Smooth muscle cell (in vitro differentiated cells): ENCODE data around the gene VAPB. TPM values are rescaled to one million over a fixed set of nuclear protein-coding genes. Genes with fewer than 3 reads are reported as not detected.

Source experiments
- DNase-seq: peaks from one replicate; lab custom pipeline; 2025; ENCODE audit not compliant: unreplicated experiment; lab: John Stamatoyannopoulos, UW
- H2AFZ ChIP-seq: fragments of 200-600 bp; sonication (generic); 2 replicates; pipeline ENCODE4 v1.6.0; 2016; ENCODE audit warnings: antibody characterized with exemption, low read depth, mild to moderate bottlenecking
- H3F3A ChIP-seq: fragments of 200-600 bp; sonication (generic); 2 replicates; pipeline ENCODE4 v1.6.0; 2017; ENCODE audit warnings: antibody characterized with exemption, low read depth
- H3K27ac ChIP-seq: fragments of 200-600 bp; sonication (generic); 2 replicates; pipeline ENCODE4 v1.5.1; 2016; ENCODE audit warnings: low read depth, mild to moderate bottlenecking
- H3K27me3 ChIP-seq: fragments of 200-600 bp; sonication (generic); 2 replicates; pipeline ENCODE4 v1.6.1; 2016; ENCODE audit warnings: low read depth, mild to moderate bottlenecking
- H3K36me3 ChIP-seq: fragments of 200-600 bp; sonication (generic); 2 replicates; pipeline ENCODE4 v1.5.1; 2016; ENCODE audit warnings: low read depth
- H3K4me1 ChIP-seq: fragments of 200-600 bp; sonication (generic); 2 replicates; pipeline ENCODE4 v1.5.1; 2016; ENCODE audit warnings: low read depth
- H3K4me2 ChIP-seq: fragments of 200-600 bp; sonication (generic); 2 replicates; pipeline ENCODE4 v1.6.0; 2016; ENCODE audit warnings: mild to moderate bottlenecking
- H3K4me3 ChIP-seq: fragments of 200-600 bp; sonication (generic); 2 replicates; pipeline ENCODE4 v1.5.1; 2016; ENCODE audit warnings: mild to moderate bottlenecking
- H3K79me2 ChIP-seq: fragments of 200-600 bp; sonication (generic); 2 replicates; pipeline ENCODE4 v1.6.0; 2016; ENCODE audit warnings: low read depth, mild to moderate bottlenecking
- H3K9ac ChIP-seq: fragments of 200-600 bp; sonication (generic); 2 replicates; pipeline ENCODE4 v1.6.0; 2016; ENCODE audit warnings: low read depth
- H3K9me3 ChIP-seq: fragments of 200-600 bp; sonication (generic); replicated peaks from 2 replicates; pipeline ENCODE4 v1.5.1; 2016; ENCODE audit warnings: low read depth
- H4K20me1 ChIP-seq: fragments of 200-600 bp; sonication (generic); 2 replicates; pipeline ENCODE4 v1.6.0; 2016; ENCODE audit warnings: low read depth
- CTCF ChIP-seq: fragments of 200-600 bp; sonication (generic); IDR thresholded peaks from 2 replicates; pipeline ENCODE4 v1.5.1; 2017; ENCODE audit warnings: borderline replicate concordance, mild to moderate bottlenecking, antibody characterized with exemption; ENCODE audit not compliant: insufficient read depth, poor library complexity, severe bottlenecking
- WGBS: methylation state at CpG from one replicate; pipeline ENCODE4 v1.1.7; 2016; ENCODE audit warnings: low lambda C conversion rate; 5-methylcytosine and 5-hydroxymethylcytosine counted together
- polyA plus RNA-seq: library from polyadenylated mRNA; unstranded; fragments of >200 nt; fragmentation: Nextera tagmentation; extraction: Ambion mirVana; gene quantifications from 2 replicates; pipeline ENCODE4 v1.2.1, GENCODE V29; 2016
- total RNA-seq: library from RNA; depleted of rRNA; stranded (reverse); fragments of >200 nt; gene quantifications from 2 replicates; pipeline ENCODE4 v1.2.3, GENCODE V29; 2014

Gene VAPB, protein sequence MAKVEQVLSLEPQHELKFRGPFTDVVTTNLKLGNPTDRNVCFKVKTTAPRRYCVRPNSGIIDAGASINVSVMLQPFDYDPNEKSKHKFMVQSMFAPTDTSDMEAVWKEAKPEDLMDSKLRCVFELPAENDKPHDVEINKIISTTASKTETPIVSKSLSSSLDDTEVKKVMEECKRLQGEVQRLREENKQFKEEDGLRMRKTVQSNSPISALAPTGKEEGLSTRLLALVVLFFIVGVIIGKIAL
- 11.3 and 14.9 TPM in 2 replicates for total RNA-seq
- 28.2 and 29.9 TPM in 2 replicates for polyA plus RNA-seq

- WGBS, result under 1% methylated on average over 14 of the region's 51 CpGs
- H3K27me3 ChIP-seq, result no peaks in the 10 kb centered on the region
- peak; percentile 85 for DNase-seq
- H3K79me2 ChIP-seq, result peaks cover 47% of the 10 kb centered on the region
- H3K36me3 ChIP-seq, result no peaks in the 10 kb centered on the region
- H3K27ac ChIP-seq, result peak within 1 kb of the TSS; percentile 86
- peaks cover 30% of the 10 kb centered on the region for H4K20me1 ChIP-seq
- H3F3A ChIP-seq, result no peaks in the 10 kb centered on the region
- peak within 1 kb of the TSS; percentile 89 for H3K4me2 ChIP-seq
- peak within 1 kb of the TSS; percentile 70 for H3K4me3 ChIP-seq
- no peaks in the 10 kb centered on the region for H3K9me3 ChIP-seq
- peak within 1 kb of the TSS; percentile 76 for H2AFZ ChIP-seq
- peak within 1 kb of the TSS; percentile 97 for H3K9ac ChIP-seq
- TF ChIP-seq CTCF, result no peak
- peaks cover 4% of the 10 kb centered on the region for H3K4me1 ChIP-seq
Observed at GRCh38 chr20:58388882-58389323, at the start of gene VAPB. VAPB (plus strand) TSS chr20:58389229; CDS start chr20:58389460, 231 bp downstream.

- 93% methylated on average over 6 of the region's 6 CpGs for WGBS
- Histone ChIP-seq H4K20me1 (peaks cover 97% of the 10 kb centered on the region), H3K4me2 (no peak overlapping the region), H3K79me2 (peaks cover 51% of the 10 kb centered on the region), H3K27ac (no peak overlapping the region), H3K4me1 (peaks cover 9% of the 10 kb centered on the region), H3K9me3 (no peaks in the 10 kb centered on the region), H3K4me3 (no peak overlapping the region), H3K27me3 (no peaks in the 10 kb centered on the region), H3K9ac (no peak overlapping the region), H3F3A (no peaks in the 10 kb centered on the region), H2AFZ (no peak overlapping the region), H3K36me3 (no peaks in the 10 kb centered on the region)
- no peak for TF ChIP-seq CTCF
- no peak for DNase-seq
Observed at GRCh38 chr20:58339741-58340140, 49.3 kb upstream of the VAPB start.

GRCh38 chr20:58340151-58340550 is 48.9 kb upstream of the VAPB start:
- peaks cover 47% of the 10 kb centered on the region for H3K79me2 ChIP-seq
- no peak overlapping the region for H3K27ac ChIP-seq
- 87% methylated on average over 4 of the region's 4 CpGs for WGBS
- H3K36me3 ChIP-seq, result no peaks in the 10 kb centered on the region
- no peak for TF ChIP-seq CTCF
- DNase-seq, result no peak
- peaks cover 96% of the 10 kb centered on the region for H4K20me1 ChIP-seq
- H3K4me2 ChIP-seq, result no peak overlapping the region
- H2AFZ ChIP-seq, result no peak overlapping the region
- no peaks in the 10 kb centered on the region for H3K27me3 ChIP-seq
- H3F3A ChIP-seq, result no peaks in the 10 kb centered on the region
- H3K4me1 ChIP-seq, result peaks cover 9% of the 10 kb centered on the region
- no peak overlapping the region for H3K9ac ChIP-seq
- H3K9me3 ChIP-seq, result no peaks in the 10 kb centered on the region
- H3K4me3 ChIP-seq, result no peak overlapping the region

DNA sequence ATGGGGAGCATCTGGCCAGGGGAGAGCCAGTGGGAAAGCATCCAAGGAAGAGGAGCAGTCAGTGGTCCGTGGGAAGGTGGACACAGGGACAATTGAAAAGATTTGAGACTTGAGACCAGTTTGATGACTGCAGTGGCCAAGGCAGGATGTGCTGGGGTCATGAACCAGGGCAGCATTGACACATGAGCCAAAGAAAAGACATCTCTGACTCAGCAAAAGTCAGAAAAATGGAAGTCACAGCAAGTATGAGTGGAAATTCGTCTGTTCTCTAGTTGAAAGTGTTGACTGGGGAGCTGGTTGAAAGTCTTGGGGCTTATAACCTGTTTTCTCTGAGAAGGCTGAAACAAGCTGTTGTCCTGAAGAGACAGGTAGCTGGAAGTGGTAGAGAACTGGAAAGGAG is 48.2 kb upstream of the VAPB start:
- Histone ChIP-seq H3K4me2 (no peak overlapping the region), H2AFZ (no peak overlapping the region), H3K4me3 (no peak overlapping the region), H3F3A (no peaks in the 10 kb centered on the region), H3K36me3 (no peaks in the 10 kb centered on the region), H3K79me2 (peaks cover 40% of the 10 kb centered on the region), H3K9me3 (no peaks in the 10 kb centered on the region), H3K27me3 (no peaks in the 10 kb centered on the region), H3K4me1 (peaks cover 9% of the 10 kb centered on the region), H4K20me1 (peaks cover 96% of the 10 kb centered on the region), H3K27ac (no peak overlapping the region), H3K9ac (no peak overlapping the region)
- DNase-seq, result no peak
- no peak for TF ChIP-seq CTCF
- 97% methylated on average over 2 of the region's 2 CpGs for WGBS
